Activated CD8-positive, alpha-beta memory T cell treated with anti-CD3 and anti-CD28 coated beads for 4 hours (primary cell): ENCODE results near the gene TP53RK.
A peak's percentile ranks its signal among the peaks of the same experiment; 100 is the strongest.
"Not testable (repeated sequence)": the region's sequence is repeated elsewhere in the genome, so short reads cannot be mapped to it uniquely, and the experiment has no call there.

Source experiments
- DNase-seq, 2 donors: peaks; one replicate each; pipeline ENCODE4 v3.0.0-alpha.2; 2020; ENCODE audit warnings: low read depth in 2 of 2

Gene TP53RK

GRCh38 chr20:46683011-46683667, 6.1 kb downstream of the TP53RK start:
- no peak for DNase-seq

DNA sequence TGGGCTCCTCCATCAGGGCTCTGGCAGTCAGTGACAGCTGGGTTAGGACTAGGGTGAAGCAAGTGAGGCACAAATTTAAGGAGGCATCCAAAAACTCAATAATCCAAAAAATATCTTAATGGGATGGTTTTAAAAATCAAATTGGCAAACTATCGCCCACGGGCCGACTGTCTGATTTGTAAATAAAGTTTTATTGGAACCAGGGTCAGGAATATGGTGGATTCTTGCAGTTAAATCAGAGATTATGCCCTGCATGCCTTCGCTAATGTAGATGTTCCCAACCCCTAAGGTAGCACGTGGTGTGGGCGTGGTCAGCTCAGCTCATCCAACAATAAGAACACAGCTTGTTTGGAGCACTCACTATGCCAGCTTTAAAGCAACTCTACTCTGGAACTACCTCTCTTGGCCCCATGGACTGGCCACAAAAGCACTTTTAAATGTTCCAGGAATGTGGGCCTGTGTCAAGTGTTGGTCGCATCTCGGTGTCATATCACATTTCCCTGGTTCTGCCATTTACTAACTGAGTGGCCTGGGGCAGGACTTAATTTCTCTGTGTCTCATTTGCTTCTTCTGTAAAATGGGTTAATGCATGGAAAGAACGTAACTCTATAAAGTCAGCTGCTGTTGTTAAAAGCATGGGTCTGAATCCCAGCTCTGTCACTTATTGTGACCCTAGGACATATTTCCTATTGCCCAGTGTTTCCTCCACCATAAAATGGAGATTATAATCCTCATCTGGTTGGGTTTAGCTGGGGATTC, 7.0 kb downstream of the TP53RK start:
- no peak for DNase-seq

GRCh38 chr20:46681032-46681854, 8.0 kb downstream of the TP53RK start:
- peak; percentile 41 to 47 for DNase-seq

GRCh38 chr20:46680684-46681031, 8.6 kb downstream of the TP53RK start:
- no peak for DNase-seq

DNA sequence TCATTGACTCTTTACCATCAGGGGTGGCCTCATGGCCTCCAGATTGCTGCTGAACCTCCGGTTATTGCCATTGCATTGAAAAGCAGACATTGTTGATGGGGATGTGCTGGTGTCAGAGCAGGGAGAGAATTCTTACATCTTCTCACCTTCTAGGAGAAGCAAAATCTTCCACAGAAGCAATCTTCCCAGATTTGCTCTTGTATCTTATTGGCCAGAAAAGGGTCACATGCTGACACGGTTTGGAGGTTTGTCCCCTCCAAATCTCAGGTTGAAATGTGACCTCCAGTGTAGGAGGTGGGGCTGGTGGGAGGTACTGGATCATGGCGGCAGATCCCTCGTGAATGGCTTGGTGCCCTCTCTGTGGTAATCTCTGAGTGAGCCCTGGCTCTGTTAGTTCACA, 10.7 kb downstream of the TP53RK start:
- no peak for DNase-seq

GRCh38 chr20:46677608-46678007, 11.6 kb downstream of the TP53RK start:
- DNase-seq, result no peak

- DNase-seq, result not testable (repeated sequence)
Observed at GRCh38 chr20:46676649-46677316, 12.5 kb downstream of the TP53RK start.

DNA sequence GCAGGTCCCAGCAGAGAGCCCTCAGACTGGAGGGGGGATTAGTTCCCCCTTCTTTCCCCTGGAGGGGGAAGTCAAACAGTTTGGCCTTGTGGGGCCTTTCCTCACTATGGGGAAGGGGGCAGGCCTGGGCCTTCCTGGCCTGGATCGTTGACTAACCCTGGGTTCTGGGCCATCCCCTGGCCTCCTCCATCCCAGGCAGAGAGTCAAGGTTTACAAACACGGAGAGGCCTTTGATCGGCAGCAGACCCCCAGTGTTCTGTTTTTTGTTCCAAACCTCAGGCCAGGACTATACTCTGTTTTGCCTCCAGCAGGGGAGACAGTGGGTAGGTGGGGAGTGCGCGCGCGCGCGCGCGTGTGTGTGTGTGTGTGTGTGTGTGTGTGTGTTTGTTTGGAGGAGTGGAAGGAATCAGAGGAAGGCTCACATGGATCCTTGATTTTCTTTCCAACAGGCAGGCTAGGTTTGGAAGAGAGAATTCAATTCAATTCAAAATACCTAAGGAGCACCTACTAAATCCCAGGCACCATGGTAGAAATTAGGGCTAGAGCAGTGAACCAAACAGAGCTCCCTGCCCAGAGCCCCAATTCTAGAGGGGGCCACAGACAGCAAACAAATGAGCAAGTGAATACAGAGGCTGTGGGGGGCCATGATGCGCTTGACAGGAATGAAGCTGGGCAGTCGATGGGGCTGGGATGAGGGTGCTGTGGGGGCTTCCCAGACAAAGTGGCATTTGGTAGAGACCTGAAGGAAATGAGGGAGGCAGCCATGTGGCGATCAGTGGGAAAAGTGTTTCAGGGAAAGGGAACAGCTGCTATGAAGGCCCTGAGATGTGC, 14.8 kb downstream of the TP53RK start:
- no peak for DNase-seq

DNA sequence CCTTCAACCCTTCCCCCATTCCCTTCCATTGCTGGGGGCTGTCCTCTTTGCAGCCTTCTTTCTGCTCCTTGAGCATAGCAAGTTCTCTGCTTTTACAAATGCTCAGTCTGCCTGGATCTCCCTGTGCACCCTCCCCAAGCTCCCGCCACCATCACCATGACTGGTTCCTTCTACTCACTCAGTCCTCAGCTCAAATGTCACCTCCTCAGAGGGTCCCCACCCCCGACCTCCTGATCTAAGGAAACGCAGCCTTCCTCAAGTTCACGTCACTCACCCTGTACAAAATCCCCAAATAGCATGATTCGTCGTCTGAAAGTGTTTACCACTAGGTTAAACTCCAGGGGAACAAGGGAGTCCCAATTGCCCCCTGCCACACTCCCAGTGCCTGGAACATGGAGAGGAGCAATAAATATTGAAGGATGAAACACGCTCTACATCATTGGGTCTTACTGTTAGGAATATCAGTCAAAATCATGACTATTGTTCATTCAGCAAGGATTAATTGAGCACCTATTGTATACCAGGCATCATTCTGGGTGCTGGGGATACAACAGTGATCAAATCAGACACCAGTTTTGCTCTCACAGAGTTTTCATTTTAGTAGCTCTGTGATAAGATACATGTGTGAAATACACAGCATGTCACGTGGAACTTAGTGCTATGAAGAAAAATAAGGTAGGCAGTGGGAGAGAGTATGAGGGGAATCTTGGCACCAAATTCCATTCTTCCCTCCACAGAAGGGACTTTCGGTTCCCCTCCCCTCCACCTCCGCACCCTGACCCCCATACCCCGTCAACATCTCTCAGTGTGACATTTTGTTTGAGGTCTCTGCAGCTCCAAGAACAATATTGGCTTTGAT, 15.6 kb downstream of the TP53RK start:
- DNase-seq, result no peak

DNA sequence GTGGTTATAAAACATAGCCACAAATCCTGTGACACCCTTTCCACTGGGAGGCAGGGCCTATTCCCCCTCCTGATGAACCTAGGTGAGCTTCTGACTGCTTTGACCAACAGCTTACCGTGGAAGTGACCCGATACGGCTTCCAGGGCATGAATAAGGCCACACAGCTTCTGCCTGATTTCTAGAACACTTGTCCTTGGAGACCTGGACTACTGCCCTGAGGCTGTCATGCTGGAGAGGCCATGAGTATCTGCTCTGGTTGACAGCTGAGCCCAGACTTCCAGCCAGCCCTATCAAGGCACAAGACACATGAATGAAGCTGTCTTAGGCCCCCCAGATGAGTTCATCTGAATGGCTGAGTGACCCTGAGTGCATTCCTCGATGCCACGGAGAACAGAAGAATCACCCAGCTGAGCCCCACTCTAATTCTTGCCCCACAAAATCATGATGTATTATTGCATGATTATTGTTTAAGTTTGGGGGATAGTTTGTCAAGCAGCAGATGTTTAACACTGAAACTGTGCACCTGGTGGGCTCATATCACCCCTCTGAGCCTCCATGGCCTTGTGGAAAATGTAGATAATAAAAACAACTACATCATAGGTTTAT, 16.6 kb downstream of the TP53RK start:
- no peak for DNase-seq

GRCh38 chr20:46671866-46672542, 17.2 kb downstream of the TP53RK start:
- DNase-seq, result no peak

DNA sequence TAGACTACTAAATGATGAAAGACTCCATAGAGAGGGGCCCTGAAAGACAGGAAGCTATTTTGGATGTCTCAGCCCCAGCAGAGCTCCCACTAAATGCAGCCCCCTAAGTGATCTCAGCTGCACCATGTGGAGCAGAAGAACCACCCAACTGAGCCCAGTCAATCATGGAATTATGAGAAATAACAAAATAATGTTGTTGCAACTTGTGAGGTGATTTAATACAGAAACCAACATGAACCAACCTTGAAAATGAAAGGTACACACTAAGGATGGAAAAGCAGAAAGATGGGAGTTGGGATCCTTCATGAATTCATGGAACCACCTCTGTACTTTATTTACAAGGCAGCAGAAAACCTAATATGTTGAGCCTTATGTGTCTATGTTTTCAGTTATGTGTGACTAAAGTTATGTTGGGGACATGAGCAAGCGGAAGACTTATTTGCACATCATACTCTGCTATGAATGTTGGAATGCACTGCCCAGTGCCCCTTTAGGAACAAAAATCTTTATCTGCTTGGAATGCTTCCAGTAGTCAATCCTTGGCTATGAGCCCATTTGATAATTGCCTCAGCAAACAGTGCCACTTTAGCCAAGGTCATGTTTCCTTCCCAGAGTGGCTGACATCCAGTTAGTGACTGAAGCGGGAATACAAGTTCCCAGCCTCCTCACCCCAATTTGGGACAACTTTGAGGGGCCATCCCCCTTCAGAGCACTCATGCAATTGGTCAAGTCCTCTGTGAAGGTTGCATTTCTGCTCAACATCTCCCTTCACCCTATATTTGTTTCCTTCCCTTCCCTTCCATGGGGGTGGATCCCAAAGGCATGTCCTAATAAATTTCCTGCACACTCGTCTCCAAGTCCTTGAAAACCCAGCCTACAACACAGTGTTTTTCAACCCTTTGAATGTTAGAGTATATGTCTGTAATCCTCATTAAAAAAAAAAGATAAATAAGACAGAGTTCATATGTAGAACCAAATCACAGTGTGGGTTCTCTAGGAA, 18.4 kb downstream of the TP53RK start:
- no peak for DNase-seq

- DNase-seq, result no peak
Observed at GRCh38 chr20:46670228-46670584, 19.0 kb downstream of the TP53RK start.

DNA sequence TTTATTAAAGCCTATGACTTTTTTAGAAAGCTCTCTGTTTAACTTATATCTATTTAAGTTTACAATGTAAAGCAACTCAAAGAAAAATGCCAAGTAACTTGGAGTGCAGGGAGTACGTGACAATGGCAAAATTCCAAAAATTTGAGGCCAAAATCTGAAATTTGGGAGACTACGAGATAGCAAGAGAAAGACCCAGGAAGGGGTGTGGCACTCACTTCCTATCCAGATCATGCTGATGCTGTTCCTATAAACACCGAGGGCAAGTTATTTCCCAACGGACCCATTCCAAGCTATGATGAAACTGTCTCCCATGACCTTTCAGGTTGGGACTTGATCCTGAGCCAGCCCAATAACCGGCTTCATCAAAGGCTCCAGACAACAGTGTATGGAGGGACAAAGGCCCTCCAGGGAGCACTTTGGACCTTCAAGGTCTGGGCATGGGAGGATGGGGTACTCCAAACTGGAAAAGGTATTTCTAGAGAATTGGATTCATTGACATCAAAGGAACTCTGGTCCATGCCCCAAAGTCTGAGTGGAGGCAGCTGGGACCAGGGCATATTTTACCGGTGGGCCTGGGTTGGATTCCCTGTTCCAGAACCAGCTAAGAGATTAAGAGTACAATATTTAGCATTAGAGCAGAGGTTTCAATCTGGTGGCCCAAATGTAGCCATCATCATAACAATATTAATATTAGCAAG, 22.3 kb downstream of the TP53RK start:
- DNase-seq, result no peak

- no peak for DNase-seq
Observed at GRCh38 chr20:46666306-46666705, 22.9 kb downstream of the TP53RK start.

- DNase-seq, result no peak
Observed at GRCh38 chr20:46665602-46666001, 23.6 kb downstream of the TP53RK start.

- DNase-seq, result no peak
Observed at GRCh38 chr20:46663531-46663930, 25.7 kb downstream of the TP53RK start.

DNA sequence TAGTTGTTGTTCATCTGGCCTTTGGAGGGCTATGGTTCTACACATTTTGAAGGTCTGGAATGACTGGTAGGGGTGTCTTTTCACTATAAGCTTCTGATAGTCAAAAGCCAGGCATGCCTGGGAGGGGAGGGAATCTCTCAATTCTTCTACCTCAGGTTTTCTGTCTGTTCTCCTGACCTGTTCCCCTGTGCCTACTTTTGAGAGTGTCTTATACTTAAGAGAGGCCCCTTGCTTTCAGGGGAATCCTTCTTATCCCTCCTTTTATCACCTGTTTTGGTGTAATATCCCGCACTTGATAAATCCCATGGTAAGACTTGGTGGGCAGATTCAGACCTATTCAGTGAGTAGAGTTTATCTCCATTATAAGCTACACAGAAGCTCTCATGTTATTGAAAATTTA, 27.6 kb downstream of the TP53RK start:
- no peak for DNase-seq
